Right lobe of liver (tissue), 4 donors: ENCODE results near the gene APCDD1L.

ENCODE experiments used
- CTCF ChIP-seq, 4 donors: fragments of 200-600 bp in 3 of 4; fragments of 450-650 bp in 1 of 4; IDR thresholded peaks; one replicate each; pipeline versions ENCODE4 v1.5.1 to v1.8.0; 2016 to 2022; ENCODE audit warnings: antibody characterized with exemption in 4 of 4, mild to moderate bottlenecking in 2 of 4
- POLR2A ChIP-seq: fragments of 450-650 bp; IDR thresholded peaks from one replicate; pipeline ENCODE4 v1.6.1; 2017; ENCODE audit warnings: antibody characterized with exemption, mild to moderate bottlenecking
- donor health status: DM: no; HTN: no; CAD: no.
- donor health status: DM: no; HTN: no; CAD: no.
- donor health status: DM: no; HTN: yes; CAD: no.

GRCh38 chr20:58557733-58558342 lies 42.6 kb upstream of the APCDD1L start:
- TF ChIP-seq CTCF (IDR thresholded peaks at IDR 0.05) (no peak), POLR2A (no peak)
